Small intestine (tissue), 7 donors: ENCODE results near the gene SCAF8. TPM values are rescaled to one million over a fixed set of nuclear protein-coding genes. Genes with fewer than 3 reads are reported as not detected.
"Not testable (repeated sequence)": the region's sequence is repeated elsewhere in the genome, so short reads cannot be mapped to it uniquely, and the experiment has no call there.

Source experiments
- DNase-seq, 2 donors: peaks; one replicate each; pipeline versions ENCODE4 v3.0.0 to v3.0.0-alpha.2; 2013
- FAIRE-seq: peaks from 2 replicates; lab custom pipeline; 2012; peaks lifted over from hg19 to GRCh38; lab: Jason Lieb, UNC
- H3K27ac ChIP-seq, 3 donors: one replicate each; pipeline ENCODE4 v1.5.1; 2013; ENCODE audit warnings: low read length in 2 of 3, mild to moderate bottlenecking in 2 of 3, control low read depth in 1 of 3, inconsistent platforms in 1 of 3, low read depth in 1 of 3, moderate library complexity in 1 of 3
- H3K27me3 ChIP-seq, 3 donors: one replicate each; pipeline ENCODE4 v1.6.1; 2013; ENCODE audit warnings: low read length in 3 of 3, inconsistent platforms in 1 of 3; ENCODE audit not compliant: control insufficient read depth in 3 of 3, insufficient read depth in 3 of 3
- H3K36me3 ChIP-seq, 3 donors: one replicate each; pipeline ENCODE4 v1.6.1; 2013; ENCODE audit warnings: low read length in 3 of 3, inconsistent platforms in 1 of 3, low read depth in 1 of 3, mild to moderate bottlenecking in 1 of 3, moderate library complexity in 1 of 3; ENCODE audit not compliant: control insufficient read depth in 3 of 3, insufficient read depth in 2 of 3
- H3K4me1 ChIP-seq, 3 donors: one replicate each; pipeline ENCODE4 v1.6.1; 2013; ENCODE audit warnings: low read length in 2 of 3, inconsistent platforms in 1 of 3, low read depth in 1 of 3, mild to moderate bottlenecking in 1 of 3, moderate library complexity in 1 of 3; ENCODE audit not compliant: control insufficient read depth in 3 of 3, insufficient read depth in 2 of 3
- H3K4me3 ChIP-seq, 3 donors: one replicate each; pipeline ENCODE4 v1.5.1; 2013; ENCODE audit warnings: low read length in 3 of 3, control low read depth in 1 of 3, inconsistent platforms in 1 of 3, low read depth in 1 of 3, mild to moderate bottlenecking in 1 of 3, moderate library complexity in 1 of 3
- H3K9me3 ChIP-seq, 2 donors: one replicate each; pipeline ENCODE4 v1.6.1; 2013; ENCODE audit warnings: low read depth in 1 of 2, low read length in 1 of 2; ENCODE audit not compliant: control insufficient read depth in 2 of 2, insufficient read depth in 1 of 2
- WGBS, 3 donors: extraction: QIAGEN DNeasy Blood & Tissue Kit; methylation state at CpG; one replicate each; pipeline ENCODE4 v1.1.7; 2013; 5-methylcytosine and 5-hydroxymethylcytosine counted together
- polyA plus RNA-seq, 4 donors: library from polyadenylated mRNA; stranded (reverse) in 3 of 4; unstranded in 1 of 4; fragments of 200-250 nt in 3 of 4; fragments of 120-200 nt in 1 of 4; gene quantifications; one replicate each; pipeline versions ENCODE4 v1.2.1 to v1.2.3, GENCODE V29; 2013
- donor health status: healthy with polysubstance abuse.
- donor health status: control.
- donor health status: control.
- donor health status: Bipolar disorder and iron deficiency.
- donor health status: healthy.

SCAF8 gene
- polyA plus RNA-seq, 4 donors = 6.8 to 36.2 (median 10.1) TPM

DNA sequence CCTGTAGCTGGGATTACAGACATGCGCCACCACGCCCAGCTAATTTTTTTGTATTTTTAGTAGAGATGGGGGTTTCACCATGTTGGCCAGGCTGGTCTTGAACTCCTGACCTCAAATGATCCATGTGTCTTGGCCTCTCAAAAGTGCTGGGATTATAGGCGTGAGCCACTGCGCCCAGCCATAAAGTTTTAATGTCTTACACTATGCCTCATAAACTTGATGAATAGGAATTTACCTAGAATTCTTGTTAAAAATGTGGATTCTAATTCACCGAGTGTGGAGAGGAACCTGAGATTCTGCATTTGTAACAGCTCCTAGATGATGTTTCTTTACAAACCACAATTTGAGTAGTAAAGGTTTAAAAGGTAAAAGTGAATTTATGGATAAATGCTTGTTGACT, 45.9 kb downstream of the SCAF8 start:
- FAIRE-seq, H3K9me3 ChIP-seq, H3K27ac ChIP-seq, DNase-seq, H3K4me1 ChIP-seq, H3K27me3 ChIP-seq, H3K4me3 ChIP-seq: not testable (repeated sequence)
- peaks cover 0 to 18% (median 4%) of the 10 kb centered on the region in 3 donors for H3K36me3 ChIP-seq
- 89 to 92% (median 91%) methylated on average over 5 of the region's 5 CpGs for WGBS, 3 donors

DNA sequence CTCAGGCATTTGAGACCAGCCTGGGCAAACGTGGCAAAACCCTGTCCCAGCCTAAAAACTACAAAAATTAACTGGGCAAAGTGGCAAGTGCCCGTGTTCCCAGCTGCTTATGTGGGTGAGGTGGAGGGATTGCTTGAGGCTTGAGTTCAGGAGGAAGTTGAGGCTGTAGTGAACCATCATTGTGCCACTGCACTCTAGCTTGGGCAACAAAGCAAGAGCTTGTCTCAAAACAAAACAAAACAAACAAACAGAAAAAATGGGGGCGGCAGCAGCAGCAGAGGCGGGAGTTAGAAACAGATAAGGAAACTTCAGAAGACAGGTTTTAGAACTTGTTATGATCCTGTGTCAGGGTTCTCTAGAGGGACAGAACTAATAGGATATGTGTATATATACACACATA, 49.0 kb downstream of the SCAF8 start:
- H3K36me3 ChIP-seq = peaks cover 0 to 19% (median 4%) of the 10 kb centered on the region in 3 donors
- no peaks in the 10 kb centered on the region for H3K9me3 ChIP-seq
- DNase-seq = no peak
- no peaks in the 10 kb centered on the region for H3K4me1 ChIP-seq
- FAIRE-seq = no peak
- H3K4me3 ChIP-seq = no peak overlapping the region
- no peak overlapping the region for H3K27ac ChIP-seq
- no peaks in the 10 kb centered on the region for H3K27me3 ChIP-seq
- WGBS, 3 donors = 79 to 83% (median 83%) methylated on average over 4 of the region's 4 CpGs

DNA sequence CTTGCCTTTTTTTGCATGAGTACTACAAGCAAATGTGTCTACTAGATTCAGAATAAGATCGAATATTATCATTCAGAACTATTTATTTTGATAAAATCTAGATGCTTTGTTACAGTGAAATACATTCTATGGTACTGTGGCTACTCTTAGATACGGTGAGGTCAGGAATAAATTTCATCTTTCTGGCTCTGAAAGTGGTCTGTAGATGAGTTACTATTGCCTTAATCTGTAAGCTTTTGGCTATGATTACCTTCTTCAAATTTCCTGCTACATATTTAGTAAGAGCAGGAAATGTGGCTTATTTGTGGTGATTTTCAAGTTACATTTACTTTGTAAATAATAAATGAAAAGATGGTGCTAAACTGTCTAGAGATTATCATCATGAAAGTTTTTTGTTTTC, 50.0 kb downstream of the SCAF8 start:
- Histone ChIP-seq H3K9me3 (no peaks in the 10 kb centered on the region), H3K4me3 (no peak overlapping the region), H3K27me3 (no peaks in the 10 kb centered on the region), H3K4me1 (no peaks in the 10 kb centered on the region), H3K36me3 (peaks cover 0 to 19% (median 4%) of the 10 kb centered on the region in 3 donors), H3K27ac (no peak overlapping the region)
- FAIRE-seq (no peak), DNase-seq (no peak)
- WGBS, 3 donors = 81 to 88% (median 82%) methylated on average over 2 of the region's 2 CpGs

DNA sequence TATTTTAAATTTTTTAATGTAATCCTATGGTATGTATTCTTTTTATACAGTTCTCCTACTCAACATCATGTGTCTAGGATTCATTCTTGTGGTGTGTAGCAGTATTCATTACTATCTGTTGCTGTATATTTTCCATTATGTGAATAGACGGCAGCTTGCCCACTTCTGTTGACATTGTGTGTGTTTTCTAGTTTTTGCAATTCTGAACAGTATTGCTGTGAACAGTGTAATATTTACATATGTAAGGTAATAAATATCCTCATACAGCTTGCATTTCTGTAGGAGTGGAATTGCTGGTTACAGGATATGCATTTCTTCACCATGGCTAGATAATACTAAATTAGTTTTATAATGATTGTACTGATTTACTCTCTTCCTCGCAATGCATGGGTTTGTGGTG, 51.9 kb downstream of the SCAF8 start:
- no peaks in the 10 kb centered on the region for H3K4me1 ChIP-seq
- H3K4me3 ChIP-seq = no peak overlapping the region
- WGBS, 3 donors = 89 to 96% (median 96%) methylated on average over 2 of the region's 2 CpGs
- no peak overlapping the region for H3K27ac ChIP-seq
- no peak for DNase-seq
- peaks cover 0 to 22% (median 2%) of the 10 kb centered on the region in 3 donors for H3K36me3 ChIP-seq
- FAIRE-seq = no peak
- H3K27me3 ChIP-seq = no peaks in the 10 kb centered on the region
- no peaks in the 10 kb centered on the region for H3K9me3 ChIP-seq

DNA sequence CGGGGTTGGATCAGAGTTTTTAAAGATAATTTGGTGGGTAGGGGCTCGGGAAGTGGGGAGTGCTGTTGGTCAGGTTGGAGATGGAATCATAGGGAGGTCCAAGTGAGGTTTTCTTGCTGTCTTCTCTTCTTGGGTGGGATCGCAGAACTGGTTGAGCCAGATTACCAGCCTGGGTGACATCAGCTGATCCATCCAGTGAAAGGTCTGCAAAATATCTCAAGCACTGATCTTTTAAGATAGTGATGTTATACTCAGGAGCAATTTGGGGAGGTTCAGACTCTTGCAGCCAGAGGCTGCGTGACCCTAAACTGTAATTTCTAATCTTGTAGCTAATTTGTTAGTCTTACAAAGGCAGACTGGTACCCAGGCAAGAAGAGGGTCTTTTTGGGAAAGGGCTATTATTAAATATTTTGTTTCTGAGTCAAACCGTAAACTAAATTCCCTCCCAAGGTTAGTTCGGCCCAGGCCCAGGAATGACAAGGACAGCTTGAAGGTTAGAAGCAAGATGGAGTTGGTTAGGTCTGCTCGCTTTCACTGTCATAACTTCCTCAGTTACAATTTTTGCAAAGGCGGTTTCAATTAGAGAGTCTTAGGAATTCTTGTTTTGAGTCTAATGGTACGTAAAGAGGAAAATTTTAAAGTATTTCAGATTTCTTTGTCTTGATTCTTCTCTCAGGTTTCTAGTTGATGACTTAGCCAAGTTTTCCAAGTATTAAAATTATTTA, 53.1 kb downstream of the SCAF8 start:
- no peak for FAIRE-seq
- H3K36me3 ChIP-seq = peaks cover 0 to 22% (median 2%) of the 10 kb centered on the region in 3 donors
- 95 to 96% (median 96%) methylated on average over 9 of the region's 9 CpGs for WGBS, 3 donors

DNA sequence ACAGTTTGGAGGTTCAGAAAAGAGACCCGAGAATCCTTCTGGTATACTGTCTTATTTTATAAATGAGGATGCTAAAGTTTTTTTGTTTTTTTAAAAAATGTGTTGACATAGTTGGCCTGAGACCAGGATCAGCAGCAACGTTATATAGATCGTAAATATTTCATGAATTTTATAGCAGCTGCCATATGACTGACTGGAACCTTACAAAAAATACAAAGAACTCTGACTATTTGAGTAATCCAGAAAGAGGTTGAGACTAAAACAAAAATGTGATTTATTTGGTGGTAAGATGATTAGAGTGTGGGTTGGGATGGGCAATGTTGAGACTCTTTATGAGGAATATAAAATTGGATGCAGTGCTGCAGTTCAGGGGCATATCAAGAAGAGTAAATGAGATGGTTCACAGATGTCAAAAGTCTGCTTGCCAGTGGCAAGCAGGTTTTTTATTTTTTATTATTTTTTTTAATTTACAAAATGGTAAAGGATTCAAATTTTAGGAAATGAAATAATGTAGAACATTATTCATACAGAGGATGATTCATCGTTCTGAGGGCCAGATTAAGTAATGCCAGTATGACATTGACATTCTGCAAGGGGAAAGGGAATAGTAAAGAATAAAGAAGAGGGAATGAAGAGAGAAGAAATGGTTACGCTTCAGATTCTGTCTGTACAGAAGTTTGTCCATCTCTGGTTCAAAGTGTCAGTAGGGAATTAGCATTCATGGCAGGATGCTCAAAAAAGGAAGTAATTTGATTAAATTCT, 58.5 kb downstream of the SCAF8 start:
- DNase-seq (no peak), FAIRE-seq (no peak)
- whole genome bisulfite sequencing, 3 donors = 67 to 76% (median 72%) methylated on average over 5 of the region's 5 CpGs
- H3K9me3 ChIP-seq = no peaks in the 10 kb centered on the region
- peaks cover 0 to 9% (median 0%) of the 10 kb centered on the region in 3 donors for H3K4me1 ChIP-seq
- peaks cover 2 to 25% (median 3%) of the 10 kb centered on the region in 3 donors for H3K36me3 ChIP-seq
- no peak overlapping the region for H3K4me3 ChIP-seq
- H3K27ac ChIP-seq = no peak overlapping the region
- H3K27me3 ChIP-seq = no peaks in the 10 kb centered on the region

More for the DNA sequence above, 53.1 kb downstream of the SCAF8 start:
- Histone ChIP-seq H3K27me3 (no peaks in the 10 kb centered on the region), H3K9me3 (no peaks in the 10 kb centered on the region), H3K4me3 (no peak overlapping the region), H3K4me1 (no peaks in the 10 kb centered on the region), H3K27ac (no peak overlapping the region)
- no peak for DNase-seq

DNA sequence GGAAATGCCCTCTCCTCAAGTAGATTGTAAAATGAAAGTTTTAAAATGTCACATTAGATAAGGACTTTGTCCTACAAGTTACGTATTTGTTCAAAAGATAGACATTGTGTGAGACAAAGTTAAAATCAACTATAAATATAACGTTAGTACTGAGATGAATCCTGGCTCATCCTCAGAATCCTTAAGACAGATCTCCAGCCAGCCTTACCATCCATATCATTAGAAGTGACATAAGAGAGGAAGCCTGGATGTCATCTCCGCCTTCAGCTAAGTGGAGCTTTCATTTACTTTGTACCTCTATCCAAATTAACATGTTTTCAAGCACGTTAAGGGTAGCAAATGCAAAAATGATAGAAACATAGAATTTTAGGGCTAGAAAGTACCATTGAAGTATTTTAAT, 59.1 kb downstream of the SCAF8 start:
- FAIRE-seq (no peak), DNase-seq (no peak)
- Histone ChIP-seq H3K4me1 (peaks cover 0 to 9% (median 0%) of the 10 kb centered on the region in 3 donors), H3K27me3 (no peaks in the 10 kb centered on the region), H3K9me3 (no peaks in the 10 kb centered on the region), H3K4me3 (no peak overlapping the region), H3K27ac (no peak overlapping the region), H3K36me3 (peaks cover 2 to 23% (median 3%) of the 10 kb centered on the region in 3 donors)
- 68 to 70% (median 70%) methylated on average over 4 of the region's 4 CpGs for WGBS, 3 donors

DNA sequence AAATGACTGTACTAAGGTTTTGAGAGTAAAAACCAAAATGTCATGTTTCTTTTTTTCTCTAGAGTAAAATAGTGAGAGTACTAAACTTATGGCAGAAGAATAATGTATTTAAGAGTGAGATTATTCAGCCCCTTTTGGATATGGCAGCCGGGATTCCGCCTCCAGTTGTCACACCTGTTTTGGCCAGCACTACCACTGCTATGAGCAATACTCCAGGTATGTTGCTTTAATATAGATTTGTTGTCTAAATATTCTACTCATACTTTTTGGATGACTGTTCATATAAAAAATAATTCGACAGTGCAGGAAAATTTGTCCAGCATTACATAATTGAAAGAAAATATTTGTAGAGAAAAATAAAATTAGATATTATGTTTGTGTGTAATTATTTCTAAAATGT, 59.5 kb downstream of the SCAF8 start:
- Histone ChIP-seq H3K4me1 (peaks cover 0 to 9% (median 0%) of the 10 kb centered on the region in 3 donors), H3K27me3 (no peaks in the 10 kb centered on the region), H3K36me3 (peaks cover 2 to 26% (median 3%) of the 10 kb centered on the region in 3 donors), H3K4me3 (no peak overlapping the region), H3K27ac (no peak overlapping the region), H3K9me3 (no peaks in the 10 kb centered on the region)
- DNase-seq (no peak), FAIRE-seq (no peak)
- WGBS, 3 donors = 93 to 95% (median 95%) methylated on average over 3 of the region's 3 CpGs
